Left kidney (tissue), 8 donors: ENCODE results near the gene ANKRD53. TPM values are rescaled to one million over a fixed set of nuclear protein-coding genes. Genes with fewer than 3 reads are reported as not detected.

ENCODE experiments used
- DNase-seq: peaks from one replicate; pipeline ENCODE4 v3.0.0-alpha.2; 2013
- long read RNA-seq, 8 donors: transcript quantifications; one replicate each; lab custom pipeline, GENCODE V29; 2026
- polyA plus RNA-seq: library from polyadenylated mRNA; unstranded; fragments of 120-200 nt; gene quantifications from one replicate; pipeline ENCODE4 v1.2.1, GENCODE V29; 2013; ENCODE audit not compliant: insufficient read length

ANKRD53 gene, protein sequence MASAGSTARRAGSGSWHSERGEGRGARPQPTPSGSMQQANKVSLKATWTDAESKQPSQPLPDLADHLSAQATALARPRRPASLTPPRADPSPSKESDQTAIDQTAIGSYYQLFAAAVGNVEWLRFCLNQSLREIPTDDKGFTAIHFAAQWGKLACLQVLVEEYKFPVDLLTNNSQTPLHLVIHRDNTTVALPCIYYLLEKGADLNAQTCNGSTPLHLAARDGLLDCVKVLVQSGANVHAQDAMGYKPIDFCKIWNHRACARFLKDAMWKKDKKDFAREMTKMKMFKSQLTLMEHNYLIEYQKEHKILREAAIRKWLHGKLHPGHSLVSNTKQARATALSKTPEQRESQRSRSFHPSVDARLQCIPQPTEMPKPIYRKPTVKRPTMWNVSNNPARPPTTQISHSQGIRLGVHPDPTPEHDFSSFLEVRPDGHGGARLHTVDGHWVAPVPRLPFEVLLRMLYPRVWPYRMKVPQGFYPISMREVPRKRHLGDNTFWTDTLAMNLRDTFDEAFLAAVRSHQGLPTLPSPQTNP
- 0.90 TPM for polyA plus RNA-seq
- long read RNA-seq, donor 1, partial matches to known transcripts = 14 of 30 reads
- long read RNA-seq, donor 1, other reads (novel, unspliced or antisense) = 16 of 30 reads
- long read RNA-seq, donor 2 = 0 reads
- long read RNA-seq, donor 3 = 0 reads
- long read RNA-seq, donor 4 = 0 reads
- long read RNA-seq, donor 5, partial matches to known transcripts = 0 of 12 reads
- long read RNA-seq, donor 5, other reads (novel, unspliced or antisense) = 10 of 12 reads
- long read RNA-seq, donor 6, partial matches to known transcripts = 8 of 16 reads
- long read RNA-seq, donor 6, other reads (novel, unspliced or antisense) = 8 of 16 reads
- long read RNA-seq, donor 7 = 0 reads
- long read RNA-seq, donor 8 = 0 reads

DNA sequence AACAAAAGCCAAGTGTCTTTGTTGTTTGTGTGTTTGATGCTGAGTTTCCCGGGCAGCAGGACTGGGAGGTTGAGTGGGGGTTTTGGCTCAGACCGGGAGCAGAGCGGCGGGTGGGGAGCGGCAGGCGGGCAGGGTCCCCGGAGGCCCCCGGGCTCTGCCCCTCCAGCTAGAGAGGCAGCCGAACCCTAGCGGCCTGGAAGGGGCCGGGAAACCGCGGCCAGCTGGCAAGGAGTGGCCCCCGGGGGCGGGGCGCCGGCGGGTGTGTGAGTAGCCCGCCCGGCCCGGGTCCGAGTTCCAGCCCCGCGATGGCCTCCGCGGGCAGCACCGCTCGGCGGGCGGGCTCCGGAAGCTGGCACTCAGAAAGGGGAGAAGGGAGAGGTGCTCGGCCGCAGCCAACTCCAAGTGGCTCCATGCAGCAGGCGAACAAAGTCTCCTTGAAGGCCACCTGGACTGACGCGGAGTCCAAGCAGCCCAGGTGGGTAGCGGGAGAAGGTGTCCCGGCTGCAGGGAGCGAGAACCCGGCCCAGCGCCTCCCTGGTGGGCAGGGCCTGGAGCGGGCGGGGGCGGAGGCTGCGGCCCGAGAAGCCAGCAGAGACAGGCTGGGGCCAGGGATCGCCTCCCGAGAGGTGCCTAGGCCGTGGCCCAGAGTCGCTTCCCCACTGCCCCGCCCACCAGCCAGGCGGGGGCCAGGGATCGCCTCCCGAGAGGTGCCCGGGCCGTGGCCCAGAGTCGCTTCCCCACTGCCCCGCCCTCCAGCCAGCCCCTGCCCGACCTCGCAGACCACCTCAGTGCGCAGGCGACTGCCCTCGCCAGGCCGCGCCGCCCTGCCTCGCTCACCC lies at the start of gene ANKRD53:
ANKRD53 (plus strand) TSS at position 290 of the 839 bp plus-strand sequence; CDS start at position 306, 16 bp downstream.
- peak; percentile 28 for DNase-seq

DNA sequence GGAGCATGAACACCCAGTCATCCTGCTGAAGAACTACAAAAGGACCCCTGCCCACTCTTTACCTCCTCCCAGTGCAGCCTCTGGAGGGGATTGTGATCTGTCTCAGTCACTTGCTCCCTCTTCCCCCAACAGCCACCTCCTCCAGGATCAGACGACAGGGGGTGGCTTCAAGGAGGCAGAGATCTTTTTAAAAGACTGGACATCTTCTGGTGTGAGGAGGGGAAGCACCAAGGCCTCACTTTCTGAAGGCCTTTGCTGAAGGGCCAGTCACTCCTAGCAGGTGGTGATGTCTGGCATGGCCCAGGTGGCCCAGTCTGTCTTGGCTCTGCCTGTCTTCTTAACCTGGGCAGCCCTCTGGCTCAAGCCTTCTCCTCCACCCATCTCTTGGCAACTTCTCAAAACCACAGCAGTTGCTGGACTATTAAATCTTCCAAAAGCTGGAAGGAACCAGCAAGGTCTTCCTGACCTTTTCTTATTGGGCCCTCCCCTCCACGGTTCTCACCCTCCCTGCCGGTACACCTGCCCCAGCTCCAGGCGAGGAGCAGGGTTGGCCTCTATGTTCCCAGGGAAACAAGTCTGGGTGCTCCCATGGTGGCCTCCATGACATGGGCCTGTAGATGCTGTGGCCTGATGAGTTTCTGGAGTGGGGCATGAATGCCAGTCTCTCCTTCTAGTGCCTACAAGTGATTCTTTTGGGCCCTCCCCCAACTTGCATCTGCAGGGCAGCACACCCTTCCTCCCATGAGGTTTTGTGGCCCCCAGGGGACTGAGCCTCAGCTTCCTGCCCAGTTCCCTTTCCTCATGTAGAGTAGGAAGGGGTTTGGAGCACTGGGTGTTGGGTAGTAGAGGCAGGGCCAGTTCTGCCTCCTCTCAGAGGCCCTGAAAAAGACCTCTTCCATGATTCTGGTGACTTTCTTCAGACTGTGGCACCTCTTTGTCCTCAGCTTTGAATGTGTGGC lies 47.8 kb upstream of the ANKRD53 start:
- no peak for DNase-seq

DNA sequence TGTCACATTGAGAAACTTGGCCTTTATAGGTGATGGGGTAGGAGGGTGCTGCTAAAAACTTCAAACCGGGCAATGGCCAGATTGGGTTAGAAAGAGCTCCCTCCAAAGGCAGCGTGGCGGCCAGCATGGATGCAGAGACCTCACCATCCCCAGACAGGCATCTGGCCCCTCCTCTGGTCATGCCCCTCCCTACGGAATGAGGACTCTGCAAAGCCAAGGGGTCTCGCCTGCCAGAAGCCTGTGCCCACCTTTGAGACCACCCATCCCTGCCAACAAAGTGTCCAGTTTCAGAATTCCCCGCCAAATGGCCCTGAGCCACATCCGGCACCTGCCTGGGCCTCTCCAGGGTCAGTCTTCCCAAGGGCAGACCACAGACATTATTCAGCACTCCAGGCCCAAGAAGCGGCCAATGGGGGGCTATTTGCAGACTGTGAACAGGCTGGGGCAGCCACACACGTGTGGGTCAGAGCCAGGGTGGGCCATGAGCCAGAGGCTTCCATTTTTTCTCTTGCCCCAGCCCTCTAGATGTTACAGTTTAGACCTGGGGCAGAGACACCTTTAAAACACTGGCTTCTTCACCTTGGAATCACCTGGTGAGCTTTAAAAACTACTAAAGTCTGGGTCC lies 46.9 kb upstream of the ANKRD53 start:
- DNase-seq = no peak

DNA sequence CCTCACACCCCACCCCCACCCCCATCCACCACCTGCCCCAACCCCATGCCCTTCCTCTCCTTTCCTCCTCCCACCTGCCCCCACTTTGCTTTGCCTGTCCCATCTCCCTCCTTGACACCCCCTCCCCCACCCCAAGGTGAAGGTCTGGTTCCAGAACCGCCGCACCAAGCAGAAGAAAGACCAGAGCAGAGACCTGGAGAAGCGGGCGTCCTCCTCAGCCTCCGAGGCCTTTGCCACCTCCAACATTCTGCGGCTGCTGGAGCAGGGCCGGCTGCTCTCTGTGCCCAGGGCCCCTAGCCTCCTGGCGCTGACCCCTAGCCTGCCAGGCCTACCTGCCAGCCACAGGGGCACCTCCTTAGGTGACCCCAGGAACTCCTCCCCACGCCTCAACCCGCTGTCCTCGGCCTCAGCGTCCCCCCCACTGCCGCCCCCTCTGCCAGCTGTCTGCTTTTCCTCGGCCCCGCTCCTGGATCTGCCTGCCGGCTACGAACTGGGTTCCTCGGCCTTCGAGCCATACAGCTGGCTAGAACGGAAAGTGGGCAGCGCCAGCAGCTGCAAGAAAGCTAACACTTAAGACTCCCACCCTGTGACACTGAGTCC lies 45.7 kb upstream of the ANKRD53 start:
- DNase-seq = no peak

DNA sequence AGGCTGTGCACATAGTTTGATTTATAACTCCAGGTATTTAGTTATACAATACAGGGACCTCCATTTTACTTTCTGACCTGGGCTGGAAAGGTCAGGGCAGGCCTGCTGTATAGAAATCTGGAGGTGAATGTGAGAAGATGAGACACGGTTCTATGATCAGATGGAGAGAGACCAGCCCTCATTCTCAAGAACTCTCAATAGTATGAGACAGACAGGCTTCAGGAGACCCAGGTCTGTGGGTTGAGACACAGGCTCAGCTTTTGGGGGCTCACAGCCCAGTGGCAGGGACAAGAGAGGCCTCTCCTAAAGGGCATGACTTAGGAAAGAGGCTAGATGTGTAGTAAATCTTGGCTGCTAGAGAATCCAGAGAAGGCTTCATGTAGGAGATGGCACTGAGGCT lies 43.4 kb upstream of the ANKRD53 start:
- DNase-seq = no peak

DNA sequence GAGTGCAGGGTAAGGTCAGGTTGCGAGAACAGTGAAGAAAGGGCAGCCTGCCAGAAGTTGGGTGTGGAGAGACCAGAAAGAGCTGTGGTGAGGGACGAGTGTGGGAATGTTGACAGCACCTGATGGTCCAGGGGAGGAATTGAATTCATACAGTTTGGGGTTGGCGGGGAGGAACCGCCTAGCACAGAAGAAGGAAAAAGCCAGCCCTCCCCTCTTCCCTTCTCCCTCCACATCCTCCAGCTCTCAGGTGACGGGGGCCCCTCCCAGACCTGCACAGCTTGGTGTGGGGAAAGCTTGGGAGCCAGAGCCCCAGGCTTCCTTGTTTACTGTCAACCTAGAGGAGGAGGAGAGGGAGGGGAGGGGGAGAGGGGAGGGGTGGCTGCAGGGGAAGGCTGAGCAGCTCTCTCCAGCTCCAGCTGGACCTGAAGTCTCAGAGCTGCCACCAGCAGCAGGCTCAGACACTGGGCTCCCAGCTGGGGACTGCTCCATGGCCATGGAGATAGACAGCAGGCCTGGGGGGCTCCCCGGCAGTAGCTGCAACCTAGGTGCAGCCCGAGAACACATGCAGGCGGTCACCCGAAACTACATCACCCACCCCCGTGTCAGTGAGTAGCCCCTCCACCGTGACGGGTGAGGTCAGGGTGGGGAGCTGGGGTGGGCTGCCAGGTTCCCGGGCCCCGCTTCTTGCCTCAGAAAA lies 42.8 kb upstream of the ANKRD53 start, which contains the start of gene ATP6V1B1:
ATP6V1B1 (plus strand) TSS at position 433 of the 697 bp plus-strand sequence; CDS start at position 488, 55 bp downstream.
- DNase-seq = peak; percentile 40

DNA sequence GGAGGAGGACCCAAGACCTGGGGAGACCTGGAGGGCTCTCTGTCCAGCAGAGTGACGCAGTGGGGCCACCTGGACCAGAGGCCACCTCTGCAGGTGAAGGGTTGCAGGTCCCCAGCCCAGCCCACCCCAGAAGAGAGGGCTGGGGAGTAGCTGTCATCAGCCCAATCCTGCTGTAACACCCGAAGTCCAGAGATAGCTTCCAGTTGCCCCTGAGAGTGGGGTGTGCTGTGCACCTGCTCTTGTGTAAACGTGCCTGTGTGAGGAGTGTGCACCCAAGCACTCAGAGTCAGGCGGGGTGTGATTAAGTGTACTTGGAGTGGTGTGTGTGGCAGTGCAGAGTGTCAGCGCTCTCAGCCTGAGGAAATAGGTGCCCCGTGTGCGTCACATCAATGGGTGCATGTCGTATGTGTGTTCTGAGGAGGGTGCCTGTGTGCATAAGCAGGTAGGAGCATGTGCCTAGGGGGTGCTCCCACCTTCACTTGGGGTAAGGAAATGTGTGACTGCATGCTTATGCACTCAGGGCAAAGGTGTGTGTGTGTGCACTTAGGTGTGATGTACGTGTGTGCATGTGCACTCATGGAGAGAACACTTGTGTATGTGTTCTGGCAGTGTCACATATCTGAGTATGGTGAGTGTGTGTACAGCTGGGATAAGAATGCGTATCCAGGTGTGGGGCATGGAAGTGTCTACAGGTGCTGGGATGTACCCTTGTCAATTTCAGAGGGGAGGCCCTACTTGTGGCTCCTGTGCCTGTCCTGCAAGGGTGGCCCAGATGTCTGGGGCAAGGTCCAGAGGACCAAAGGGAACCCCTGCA lies 42.1 kb upstream of the ANKRD53 start:
- no peak for DNase-seq

DNA sequence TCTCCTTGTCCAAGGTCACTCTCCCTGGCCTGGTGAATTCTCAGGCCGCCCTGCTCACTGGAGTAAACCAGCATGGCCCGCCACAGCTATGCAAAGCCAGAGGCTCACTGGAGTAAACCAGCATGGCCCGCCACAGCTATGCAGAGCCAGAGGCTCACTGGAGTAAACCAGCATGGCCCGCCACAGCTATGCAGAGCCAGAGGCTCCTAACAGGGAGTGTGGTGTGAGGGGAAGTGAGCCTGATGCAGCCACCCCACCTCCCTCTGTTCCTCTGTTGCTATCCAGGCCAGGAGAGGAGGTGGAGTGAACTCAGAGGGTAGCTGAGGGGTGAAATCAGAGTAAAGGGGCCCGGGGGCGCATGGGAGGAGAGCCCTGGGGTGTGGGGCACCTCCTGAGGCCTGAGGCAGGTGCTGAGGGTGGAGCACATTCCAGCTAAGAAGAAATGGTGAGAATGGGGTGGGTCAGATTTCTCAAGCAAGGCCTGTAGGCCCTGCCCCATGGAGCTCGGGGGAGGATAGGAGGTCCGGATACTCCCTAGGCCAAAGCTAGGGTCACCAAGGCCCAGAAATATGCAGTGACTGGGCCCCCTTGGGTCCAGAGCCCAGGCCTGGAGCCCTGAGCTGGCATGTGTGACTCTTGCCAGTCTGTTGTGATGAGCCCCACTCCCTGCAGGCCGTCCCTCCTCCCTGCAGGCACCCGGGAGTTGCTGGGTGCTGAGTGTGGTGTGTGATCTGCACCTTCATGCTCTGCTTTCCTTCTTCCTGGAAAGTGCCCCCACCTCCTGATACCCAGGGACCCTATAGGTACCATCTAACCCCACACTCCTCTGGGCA lies 41.2 kb upstream of the ANKRD53 start:
- DNase-seq = no peak

DNA sequence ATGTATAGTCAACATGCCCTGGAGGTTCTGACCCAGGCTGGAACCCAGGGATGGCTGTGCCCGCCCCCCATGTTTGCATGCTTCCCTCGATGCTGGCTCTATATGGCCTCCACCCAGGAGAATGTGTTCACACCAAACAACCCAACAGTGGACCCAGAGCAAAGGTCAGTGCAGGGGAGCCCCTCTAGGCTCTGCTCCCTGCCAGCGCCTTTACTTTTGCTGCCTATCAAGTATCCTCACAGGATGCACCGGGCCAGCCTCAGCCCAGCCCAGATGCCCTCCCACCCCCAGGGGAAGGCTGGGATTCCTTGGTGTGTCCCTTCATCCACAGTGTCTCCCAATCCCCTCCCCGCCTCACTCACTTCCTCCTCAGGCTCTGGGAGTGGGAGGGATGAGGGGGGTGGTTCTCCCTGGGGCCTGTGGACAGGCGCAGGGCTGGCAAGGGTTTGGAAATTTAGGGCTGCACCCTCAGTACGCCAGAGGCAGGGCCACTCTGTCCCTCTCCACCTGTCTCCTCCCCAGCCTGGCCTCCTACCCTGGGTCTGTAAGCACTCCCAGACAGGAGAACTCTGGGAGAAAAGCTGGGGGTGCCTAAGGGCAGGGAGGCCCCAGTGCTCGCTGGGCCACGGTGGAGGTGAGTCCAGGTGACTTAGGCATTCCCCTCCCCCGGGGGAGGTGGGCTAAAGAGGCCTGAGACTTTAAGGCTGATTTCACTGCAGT lies 40.4 kb upstream of the ANKRD53 start:
- DNase-seq = no peak

DNA sequence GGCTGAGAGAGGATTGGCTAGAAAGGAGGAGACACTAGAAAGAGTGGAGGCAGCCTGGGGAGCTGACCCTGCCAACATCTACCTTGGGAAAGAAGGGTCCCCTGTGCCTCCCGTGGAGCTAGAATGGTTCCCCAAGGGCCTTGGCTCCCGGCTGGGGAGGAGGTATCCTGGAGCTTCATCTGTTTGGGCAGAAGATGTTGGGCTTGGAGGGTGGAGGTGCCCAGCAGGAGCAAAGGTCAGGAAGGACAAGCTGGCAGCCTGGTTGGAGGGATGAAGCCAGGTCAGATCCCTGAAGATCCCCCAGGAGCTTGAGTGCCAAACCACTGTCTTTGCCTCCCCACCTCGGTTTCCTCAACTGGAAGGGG lies 39.9 kb upstream of the ANKRD53 start:
- no peak for DNase-seq

DNA sequence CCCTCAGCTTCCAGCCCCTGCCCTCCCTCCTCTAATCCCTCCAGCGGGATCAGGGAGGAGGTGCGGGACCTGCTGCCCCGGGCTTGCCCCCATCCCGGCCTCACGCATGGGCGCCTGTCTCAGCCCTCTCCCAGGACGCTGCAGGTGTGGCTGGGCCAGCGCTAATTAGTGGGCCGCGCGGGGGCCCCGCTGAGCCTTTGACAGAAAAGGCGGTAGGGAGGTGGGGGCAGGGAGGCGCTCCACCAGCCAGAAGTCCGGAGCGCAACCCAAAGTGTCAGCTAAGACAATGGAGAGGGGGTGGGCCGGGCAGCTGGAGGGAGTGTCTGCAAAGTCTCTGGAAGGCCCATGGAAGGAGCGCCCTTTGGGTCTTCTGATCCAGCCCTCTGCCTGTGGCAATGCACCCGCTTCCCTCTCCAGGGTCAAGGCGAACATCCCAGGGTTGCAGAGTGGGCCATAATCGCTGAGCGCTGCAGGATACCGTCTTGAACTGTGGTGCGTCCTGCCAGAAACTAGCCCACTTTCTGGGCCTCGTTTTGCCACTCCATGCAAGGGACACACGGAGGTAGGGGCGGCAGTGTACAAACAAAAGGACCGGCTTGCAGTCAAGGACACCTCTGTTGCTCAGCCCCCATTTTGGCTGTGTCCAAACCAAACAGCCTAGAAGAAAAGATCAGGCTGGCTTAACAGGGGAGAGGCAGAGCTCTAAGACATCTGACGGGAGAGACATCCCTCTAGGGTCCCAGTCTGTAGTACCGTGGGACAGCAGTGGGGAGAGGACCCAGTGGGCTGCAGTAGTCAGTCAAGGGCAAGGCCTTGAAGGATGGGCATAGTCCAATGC lies 39.2 kb upstream of the ANKRD53 start:
- no peak for DNase-seq

DNA sequence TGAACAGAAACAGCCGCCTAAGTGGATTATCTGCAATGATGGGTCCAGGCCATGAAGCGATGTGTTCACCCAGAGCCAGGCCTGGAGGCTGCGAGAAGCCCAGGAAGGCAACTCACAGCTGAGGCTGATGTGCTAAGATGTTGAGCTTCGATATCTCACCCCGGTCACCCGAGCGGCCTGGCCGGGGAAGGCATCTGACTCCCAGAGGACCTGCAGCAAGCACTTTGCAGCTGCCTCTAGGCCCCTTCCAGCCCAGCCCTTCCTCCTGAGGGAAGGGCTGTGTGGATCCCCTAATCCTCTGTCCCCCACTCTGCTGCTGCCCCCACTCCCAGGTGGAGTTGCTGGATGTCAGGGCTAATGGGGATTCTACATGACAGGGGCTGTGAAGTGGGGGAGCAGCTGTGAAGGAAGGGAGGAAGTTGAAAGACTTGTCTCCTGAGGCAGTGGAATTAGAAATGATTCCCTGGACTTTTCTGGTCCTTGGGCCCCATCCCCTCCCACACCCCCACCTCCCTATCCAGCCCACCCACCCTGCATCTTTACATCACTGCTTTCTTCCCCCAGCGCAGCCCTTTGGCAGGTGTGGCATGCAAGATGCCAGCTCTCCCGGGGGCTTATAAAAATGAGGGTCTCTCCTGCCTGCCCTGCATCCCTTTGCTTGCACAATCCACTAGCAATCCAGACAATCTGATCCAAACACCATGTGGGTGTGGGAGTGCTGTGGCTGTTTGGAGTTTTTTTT lies 38.4 kb upstream of the ANKRD53 start:
- no peak for DNase-seq

DNA sequence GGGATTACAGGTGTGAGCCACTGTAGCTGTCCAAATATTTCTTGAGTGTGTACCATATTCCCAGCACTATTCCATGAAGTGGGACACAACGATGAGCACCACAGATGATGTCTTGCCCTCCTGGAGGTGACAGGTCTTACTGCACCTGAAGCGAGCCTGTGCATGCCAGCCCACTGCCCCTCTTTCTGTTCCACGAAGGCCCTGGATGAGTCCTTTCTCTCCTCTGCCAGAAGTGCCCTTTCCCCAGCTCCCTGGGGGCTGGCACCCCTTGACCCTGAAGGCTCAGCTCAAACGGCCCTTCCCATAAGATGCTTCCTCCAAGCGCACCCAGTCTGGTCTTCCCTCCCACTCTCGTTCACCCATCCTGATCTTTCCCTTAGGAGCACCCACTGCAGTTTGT lies 37.2 kb upstream of the ANKRD53 start:
- DNase-seq = no peak

DNA sequence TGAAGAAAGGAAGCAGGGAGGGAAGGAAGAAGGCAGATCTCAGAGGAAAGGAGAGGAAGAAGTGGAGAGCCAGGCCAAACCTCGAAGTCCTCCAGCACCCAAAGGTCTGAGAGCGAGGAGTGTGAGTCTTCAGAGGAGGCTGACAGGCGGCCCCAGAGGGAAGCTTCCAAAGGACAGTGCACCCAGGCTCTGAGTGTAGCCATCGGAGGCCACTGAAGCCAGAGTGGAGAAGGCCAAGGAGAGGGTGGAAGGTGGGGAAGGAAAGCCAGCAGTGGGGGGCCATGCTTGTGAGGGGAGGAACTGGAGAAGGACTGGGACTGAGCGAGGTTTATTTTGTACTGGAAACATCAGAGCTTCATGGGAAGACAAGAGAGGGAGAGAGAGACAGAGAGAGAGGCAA lies 36.7 kb upstream of the ANKRD53 start:
- DNase-seq = no peak
